H1 (cell line): ENCODE results near the gene KCNJ16. TPM values are rescaled to one million over a fixed set of nuclear protein-coding genes. Genes with fewer than 3 reads are reported as not detected.

Experiments used
- CTCF ChIA-PET: fragments of 300-600 bp; sonication (Branson Sonifier 250); formaldehyde crosslinking; loops from one replicate; lab custom pipeline; 2021; ENCODE audit not compliant: partially characterized antibody; lab: Charles Lee
- POLR2A ChIA-PET: fragments of 300-600 bp; sonication (Branson Sonifier 250); formaldehyde crosslinking; loops from one replicate; lab custom pipeline; 2021; ENCODE audit warnings: inconsistent platforms; ENCODE audit not compliant: partially characterized antibody; lab: Charles Lee
- DNase-seq, 2 experiments: peaks; one replicate each; pipeline versions ENCODE4 v3.0.0 to v3.0.0-alpha.2; 2010 to 2022; ENCODE audit warnings: low spot score in 2 of 2, low read depth in 1 of 2, mixed read lengths in 1 of 2
- FAIRE-seq: peaks from 2 replicates; lab custom pipeline; 2011; peaks lifted over from hg19 to GRCh38; lab: Jason Lieb, UNC
- H2AFZ ChIP-seq: 2 replicates; pipeline ENCODE4 v1.8.1; 2012; ENCODE audit warnings: low read length, inconsistent platforms
- H2AK5ac ChIP-seq: 2 replicates; pipeline ENCODE4 v1.6.1; 2013; ENCODE audit warnings: low read depth, low read length
- H2BK120ac ChIP-seq: replicated peaks from 2 replicates; pipeline ENCODE3; 2013; ENCODE audit warnings: low read depth, low read length, inconsistent platforms
- H2BK12ac ChIP-seq: 2 replicates; pipeline ENCODE4 v1.6.1; 2013; ENCODE audit warnings: low read depth, low read length
- H2BK15ac ChIP-seq: 2 replicates; pipeline ENCODE4 v1.6.1; 2013; ENCODE audit warnings: low read length
- H2BK20ac ChIP-seq: 2 replicates; pipeline ENCODE4 v1.6.1; 2013; ENCODE audit warnings: low read length
- H2BK5ac ChIP-seq: 2 replicates; pipeline ENCODE4 v1.6.1; 2013; ENCODE audit warnings: low read depth, low read length
- H3K14ac ChIP-seq: 2 replicates; pipeline ENCODE4 v1.6.1; 2013; ENCODE audit warnings: inconsistent platforms; ENCODE audit not compliant: insufficient read length
- H3K18ac ChIP-seq: 2 replicates; pipeline ENCODE4 v1.6.1; 2013; ENCODE audit warnings: low read length; ENCODE audit errors: extremely low read depth
- H3K23ac ChIP-seq: 2 replicates; pipeline ENCODE4 v1.6.1; 2013; ENCODE audit warnings: inconsistent platforms; ENCODE audit not compliant: insufficient read length
- H3K23me2 ChIP-seq: 2 replicates; pipeline ENCODE4 v1.6.1; 2013; ENCODE audit warnings: low read depth, low read length
- H3K27ac ChIP-seq: 2 replicates; pipeline ENCODE4 v1.6.1; 2011; ENCODE audit warnings: low read depth, low read length, inconsistent platforms
- H3K27me3 ChIP-seq, 4 experiments: replicated peaks in 1 of 4; 1 replicate in 1 of 4; 2 replicates in 3 of 4; pipeline versions ENCODE4 v1.6.1 to v1.8.1; 2011 to 2013; ENCODE audit warnings: low read length in 3 of 4, mild to moderate bottlenecking in 3 of 4, inconsistent platforms in 2 of 4, mixed read lengths in 2 of 4, moderate library complexity in 1 of 4; ENCODE audit not compliant: control insufficient read depth in 3 of 4, insufficient read depth in 3 of 4; ENCODE audit errors: extremely low read depth in 1 of 4
- H3K36me3 ChIP-seq, 4 experiments: 2 replicates each; pipeline versions ENCODE4 v1.6.1 to v1.8.1; 2011 to 2013; ENCODE audit warnings: mild to moderate bottlenecking in 4 of 4, low read length in 3 of 4, moderate library complexity in 2 of 4, control low read depth in 1 of 4, inconsistent platforms in 1 of 4; ENCODE audit not compliant: insufficient read depth in 4 of 4, control insufficient read depth in 2 of 4
- H3K4ac ChIP-seq: replicated peaks from 2 replicates; pipeline ENCODE3; 2013; ENCODE audit warnings: low read length, low read depth, mixed read lengths, inconsistent platforms; ENCODE audit not compliant: insufficient read length
- H3K4me1 ChIP-seq, 4 experiments: replicated peaks in 1 of 4; 1 replicate in 1 of 4; 2 replicates in 3 of 4; pipeline versions ENCODE4 v1.6.1 to v1.8.1; 2011 to 2013; ENCODE audit warnings: low read length in 3 of 4, inconsistent platforms in 2 of 4, mixed read lengths in 1 of 4; ENCODE audit not compliant: insufficient read depth in 4 of 4, control insufficient read depth in 3 of 4
- H3K4me2 ChIP-seq, 2 experiments: 2 replicates each; pipeline versions ENCODE4 v1.6.1 to v1.8.1; 2011 to 2013; ENCODE audit warnings: low read depth in 2 of 2, low read length in 2 of 2, control low read depth in 1 of 2, inconsistent platforms in 1 of 2, mild to moderate bottlenecking in 1 of 2; ENCODE audit not compliant: insufficient read depth in 1 of 2
- H3K4me3 ChIP-seq, 4 experiments: fragments of 200-600, 300-600 bp in 1 of 4; sonication (generic), shearing (Covaris generic), sonication (Bioruptor Twin) in 1 of 4; 2 replicates each; pipeline versions ENCODE4 v1.5.1 to v1.8.1; 2011 to 2016; ENCODE audit warnings: low read length in 4 of 4, low read depth in 3 of 4, control low read depth in 2 of 4, inconsistent platforms in 2 of 4, mild to moderate bottlenecking in 2 of 4, mixed read lengths in 1 of 4, moderate library complexity in 1 of 4; ENCODE audit not compliant: insufficient read depth in 2 of 4; ENCODE audit errors: extremely low read depth in 1 of 4
- H3K56ac ChIP-seq: replicated peaks from 2 replicates; pipeline ENCODE3; 2013; ENCODE audit warnings: low read depth, mild to moderate bottlenecking, mixed read lengths, low read length, inconsistent platforms; ENCODE audit not compliant: insufficient read length
- H3K79me1 ChIP-seq: 2 replicates; pipeline ENCODE4 v1.6.1; 2013; ENCODE audit warnings: low read depth, low read length, control low read depth
- H3K79me2 ChIP-seq, 2 experiments: 2 replicates each; pipeline versions ENCODE4 v1.6.1 to v1.8.1; 2012 to 2013; ENCODE audit warnings: low read length in 2 of 2, mild to moderate bottlenecking in 2 of 2, inconsistent platforms in 1 of 2; ENCODE audit not compliant: insufficient read depth in 2 of 2, control insufficient read depth in 1 of 2
- H3K9ac ChIP-seq, 4 experiments: replicated peaks in 1 of 4; 1 replicate in 1 of 4; 2 replicates in 3 of 4; pipeline versions ENCODE4 v1.6.1 to v1.8.1; 2011 to 2013; ENCODE audit warnings: low read depth in 3 of 4, low read length in 3 of 4, control low read depth in 2 of 4, mild to moderate bottlenecking in 2 of 4, moderate library complexity in 2 of 4, inconsistent platforms in 1 of 4; ENCODE audit errors: extremely low read depth in 1 of 4
- H3K9me3 ChIP-seq, 2 experiments: 2 replicates each; pipeline versions ENCODE4 v1.6.1 to v1.8.1; 2012 to 2013; ENCODE audit warnings: mild to moderate bottlenecking in 2 of 2, moderate library complexity in 2 of 2, control low read depth in 1 of 2, inconsistent platforms in 1 of 2, low read depth in 1 of 2, low read length in 1 of 2, mixed read lengths in 1 of 2; ENCODE audit not compliant: insufficient read depth in 2 of 2
- H4K20me1 ChIP-seq, 2 experiments: replicated peaks in 1 of 2; 2 replicates each; pipeline versions ENCODE3 to v1.8.1; 2011 to 2013; ENCODE audit warnings: inconsistent platforms in 2 of 2, low read length in 2 of 2, mild to moderate bottlenecking in 1 of 2; ENCODE audit not compliant: insufficient read depth in 2 of 2, control insufficient read depth in 1 of 2
- H4K5ac ChIP-seq: 2 replicates; pipeline ENCODE4 v1.6.1; 2013; ENCODE audit warnings: low read length, low read depth, mixed read lengths, inconsistent platforms; ENCODE audit not compliant: insufficient read length
- H4K8ac ChIP-seq: 2 replicates; pipeline ENCODE4 v1.8.0; 2013; ENCODE audit warnings: mild to moderate bottlenecking, moderate library complexity, low read length, inconsistent platforms; ENCODE audit not compliant: insufficient read depth; ENCODE audit errors: extremely low read depth
- H4K91ac ChIP-seq: replicated peaks from 2 replicates; pipeline ENCODE3; 2013; ENCODE audit warnings: low read length, mixed read lengths, inconsistent platforms; ENCODE audit not compliant: insufficient read length
- JUN ChIP-seq: IDR thresholded peaks from 2 replicates; pipeline ENCODE4 v1.6.1; 2011; ENCODE audit warnings: low read depth, mild to moderate bottlenecking, improper control_type of control experiment, low read length
- MAFK ChIP-seq: IDR thresholded peaks from 2 replicates; pipeline ENCODE4 v1.6.1; 2012; ENCODE audit warnings: low read depth, mild to moderate bottlenecking, improper control_type of control experiment, low read length
- PHF8 ChIP-seq: fragments of 200-600 bp; sonication (generic); conservative IDR thresholded peaks from 2 replicates; pipeline ENCODE4 v1.7.1; 2012; ENCODE audit warnings: low read depth, mild to moderate bottlenecking, inconsistent platforms, low read length, moderate library complexity
- RAD21 ChIP-seq, 2 experiments: IDR thresholded peaks in 1 of 2; conservative IDR thresholded peaks in 1 of 2; 2 replicates each; pipeline ENCODE4 v1.6.1; 2011; ENCODE audit warnings: low read depth in 2 of 2, low read length in 2 of 2, improper control_type of control experiment in 1 of 2, inconsistent platforms in 1 of 2, mild to moderate bottlenecking in 1 of 2, moderate library complexity in 1 of 2
- SP2 ChIP-seq: IDR thresholded peaks from 2 replicates; pipeline ENCODE4 v1.6.1; 2012; ENCODE audit warnings: mild to moderate bottlenecking, low read length, inconsistent platforms
- TCF12 ChIP-seq: IDR thresholded peaks from 2 replicates; pipeline ENCODE4 v1.6.1; 2011; ENCODE audit warnings: low read depth, mild to moderate bottlenecking, low read length
- WGBS, 2 experiments: shearing (Covaris generic) in 1 of 2; methylation state at CpG; one replicate each; pipeline versions ENCODE4 v1.1.6 to v1.1.7; 2013 to 2015; ENCODE audit warnings: low lambda C conversion rate in 2 of 2, mixed read lengths in 2 of 2, inconsistent platforms in 1 of 2, low coverage in 1 of 2, missing lambda C conversion rate in 1 of 2; ENCODE audit not compliant: insufficient replicate concordance in 2 of 2, insufficient coverage in 1 of 2, insufficient read length in 1 of 2; ENCODE audit errors: extremely low coverage in 1 of 2, missing lambda C conversion rate in 1 of 2; 5-methylcytosine and 5-hydroxymethylcytosine counted together
- polyA plus RNA-seq, 7 experiments: library from polyadenylated mRNA; depleted of rRNA in 3 of 7; stranded (reverse) in 5 of 7; unstranded in 2 of 7; fragments of >200 nt in 5 of 7; fragments of 200-250 nt in 2 of 7; gene quantifications; 1 replicate in 5 of 7; 2 replicates in 1 of 7; 4 replicates in 1 of 7; pipeline versions ENCODE4 v1.2.1 to v1.2.3, GENCODE V29; 2011 to 2013; ENCODE audit warnings: missing spikeins in 2 of 7, mixed read lengths in 2 of 7
- total RNA-seq: library from RNA; stranded (reverse); fragmentation: NEBNext Ultra II Directional; extraction: Animal tissue kit (Norgen Biotek cat#: 25700); gene quantifications from 2 replicates; pipeline ENCODE4 v1.2.1, GENCODE V29; 2021

Gene KCNJ16
- total and polyA plus RNA-seq, 2 of the 8 experiments (the other 6 are each of a cell fraction or from before 2014, with no cell fraction given), result not detected

DNA sequence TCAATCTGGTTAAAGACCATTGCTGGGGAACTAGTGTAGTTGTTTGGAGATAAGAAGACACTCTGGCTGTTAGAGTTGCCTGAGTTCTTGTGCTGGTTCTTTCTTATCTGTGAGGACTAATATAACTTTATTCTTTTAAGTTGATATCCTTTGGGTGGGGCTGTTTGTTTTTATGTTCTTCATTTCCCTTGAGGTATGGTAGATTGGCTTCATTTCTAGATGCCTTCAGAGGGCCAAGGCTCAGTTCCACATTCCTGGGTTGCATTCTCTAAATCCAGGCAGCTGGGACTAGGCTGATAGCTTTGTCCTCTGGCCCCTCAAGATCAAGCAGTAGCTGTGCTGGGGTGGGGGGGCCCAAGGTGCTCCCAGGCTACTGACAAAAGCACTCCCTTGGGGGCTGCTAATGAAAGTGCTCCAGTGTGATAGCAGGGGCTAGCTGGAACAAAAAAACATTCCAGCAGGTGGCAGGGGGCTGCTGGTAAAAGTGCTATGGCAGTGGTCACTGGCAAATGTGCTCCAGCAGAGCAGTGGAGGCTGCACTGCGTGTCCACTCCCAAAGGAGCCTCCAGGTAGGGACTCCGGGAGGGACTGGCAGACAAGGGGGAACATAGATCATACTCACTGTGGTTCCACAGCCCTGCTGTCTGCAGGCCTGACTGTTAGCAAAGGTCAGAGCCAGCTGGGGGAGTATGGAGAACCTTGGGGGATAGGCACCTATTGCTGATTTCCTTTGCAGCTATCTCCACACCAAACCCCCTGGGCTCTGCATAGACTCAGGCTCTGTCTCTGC lies 45.9 kb upstream of the KCNJ16 start:
- FAIRE-seq (no peak), DNase-seq (no peak)
- H2BK15ac ChIP-seq, result no peak overlapping the region
- no peak overlapping the region for H3K14ac ChIP-seq
- WGBS, 2 experiments, result 85% methylated on average over 2 of the region's 2 CpGs; no CpG with 5 or more reads in 1 of the 2 experiments
- H4K8ac ChIP-seq, result no peak overlapping the region
- no peaks in the 10 kb centered on the region for H3K36me3 ChIP-seq
- no peak overlapping the region for H3K56ac ChIP-seq
- H2AK5ac ChIP-seq, result no peak overlapping the region
- no peak overlapping the region for H2BK20ac ChIP-seq
- H3K79me2 ChIP-seq, result no peaks in the 10 kb centered on the region
- H3K4me2 ChIP-seq, result no peak overlapping the region
- no peaks in the 10 kb centered on the region for H3K4me1 ChIP-seq
- H3K27ac ChIP-seq, result no peak overlapping the region
- H3K9ac ChIP-seq, result no peak overlapping the region
- H2BK120ac ChIP-seq, result no peak overlapping the region
- no peaks in the 10 kb centered on the region for H3K79me1 ChIP-seq
- no peaks in the 10 kb centered on the region for H4K20me1 ChIP-seq
- H3K4ac ChIP-seq, result no peak overlapping the region
- H3K23me2 ChIP-seq, result no peaks in the 10 kb centered on the region
- no peak overlapping the region for H4K5ac ChIP-seq
- H4K91ac ChIP-seq, result no peak overlapping the region
- no peak overlapping the region for H3K4me3 ChIP-seq
- H2BK5ac ChIP-seq, result no peak overlapping the region
- CTCF ChIA-PET, result no interaction called here
- no peaks in the 10 kb centered on the region for H3K9me3 ChIP-seq
- POLR2A ChIA-PET, result no interaction called here
- H2AFZ ChIP-seq, result no peak overlapping the region
- no peak overlapping the region for H3K23ac ChIP-seq
- no peak overlapping the region for H3K18ac ChIP-seq
- no peak overlapping the region for H2BK12ac ChIP-seq
- no peaks in the 10 kb centered on the region for H3K27me3 ChIP-seq
- TF ChIP-seq MAFK (no peak), JUN (no peak), SP2 (no peak), TCF12 (no peak), RAD21 (IDR thresholded peaks at IDR 0.05 in 1 of 2, conservative IDR thresholded peaks at IDR 0.05 in 1 of 2; ENCODE audit: low read depth in 2 of 2, low read length in 2 of 2) (no peak), PHF8 (no peak)
